HG02623 (cell line): ENCODE data around the gene PCDH10.
"Not testable (repeated sequence)": the region's sequence is repeated elsewhere in the genome, so short reads cannot be mapped to it uniquely, and the experiment has no call there.

Source experiments
- ATAC-seq: cut with Tn5 transposase; IDR thresholded peaks from one replicate; pipeline ENCODE4 v1.9.1; 2021; ENCODE audit warnings: moderate library complexity; ENCODE audit not compliant: unreplicated experiment

Gene PCDH10

GRCh38 chr4:133240451-133240850, 91.4 kb downstream of the PCDH10 start:
- ATAC-seq = not testable (repeated sequence)
